B cell (primary cell): ENCODE results near the gene SBK1. TPM values are rescaled to one million over a fixed set of nuclear protein-coding genes. Genes with fewer than 3 reads are reported as not detected.

ENCODE experiments used
- ATAC-seq: fragments of 200-7000 bp; cut with Tn5 transposase; one replicate; pipeline ENCODE4 v1.10.0; 2021; ENCODE audit warnings: low read depth, mild to moderate bottlenecking, moderate number of reproducible peaks, moderate library complexity
- CTCF ChIA-PET: fragments of 350-600 bp; sonication (Branson Sonifier 250); formaldehyde crosslinking; loops from one replicate; lab custom pipeline; 2021; ENCODE audit warnings: antibody characterized with exemption, inconsistent platforms; lab: Charles Lee
- POLR2A ChIA-PET: fragments of 350-600 bp; sonication (Branson Sonifier 250); formaldehyde crosslinking; loops from one replicate; lab custom pipeline; 2021; ENCODE audit warnings: antibody characterized with exemption; lab: Charles Lee
- DNase-seq: peaks from one replicate; pipeline ENCODE4 v3.0.0; 2013
- H2AFZ ChIP-seq: 2 replicates; pipeline ENCODE4 v1.6.1; 2012; ENCODE audit warnings: mild to moderate bottlenecking, low read depth, low read length; ENCODE audit not compliant: insufficient read depth, poor library complexity, severe bottlenecking
- H3K27ac ChIP-seq, 2 donors: 1 replicate in 1 of 2; 2 replicates in 1 of 2; pipeline ENCODE4 v1.5.1; 2012 to 2013; ENCODE audit warnings: low read length in 2 of 2, mild to moderate bottlenecking in 2 of 2, moderate library complexity in 1 of 2
- H3K27me3 ChIP-seq, 4 experiments: fragments of 200-600 bp in 1 of 4; sonication (generic) in 1 of 4; replicated peaks in 1 of 4; 1 replicate in 2 of 4; 2 replicates in 2 of 4; pipeline versions ENCODE4 v1.6.1 to v1.7.0; 2013 to 2016; ENCODE audit warnings: low read length in 3 of 4, mild to moderate bottlenecking in 2 of 4, mixed read lengths in 1 of 4, moderate library complexity in 1 of 4; ENCODE audit not compliant: insufficient read depth in 4 of 4, control insufficient read depth in 3 of 4; ENCODE audit errors: control extremely low read depth in 1 of 4
- H3K36me3 ChIP-seq, 2 experiments: replicated peaks in 1 of 2; 1 replicate in 1 of 2; 2 replicates in 1 of 2; pipeline versions ENCODE4 v1.6.1 to v1.7.1; 2013; ENCODE audit warnings: low read length in 1 of 2; ENCODE audit not compliant: insufficient read depth in 2 of 2, control insufficient read depth in 1 of 2; ENCODE audit errors: control extremely low read depth in 1 of 2, extremely low read depth in 1 of 2
- H3K4me1 ChIP-seq, 2 donors: fragments of 200-600 bp in 1 of 2; sonication (generic) in 1 of 2; 1 replicate in 1 of 2; 2 replicates in 1 of 2; pipeline versions ENCODE4 v1.5.1 to v1.6.1; 2013 to 2017; ENCODE audit warnings: low read length in 2 of 2; ENCODE audit not compliant: control insufficient read depth in 2 of 2, insufficient read depth in 2 of 2
- H3K4me2 ChIP-seq: replicated peaks from 2 replicates; pipeline ENCODE3; 2012; ENCODE audit warnings: mild to moderate bottlenecking, low read depth, low read length; ENCODE audit not compliant: poor library complexity, severe bottlenecking
- H3K4me3 ChIP-seq, 5 experiments: fragments of 200-600 bp in 1 of 5; sonication (generic) in 1 of 5; 1 replicate in 3 of 5; 2 replicates in 2 of 5; pipeline versions ENCODE4 v1.5.1 to v1.7.0; 2011 to 2016; ENCODE audit warnings: low read length in 4 of 5, mild to moderate bottlenecking in 4 of 5, low read depth in 2 of 5, control low read depth in 1 of 5, moderate library complexity in 1 of 5; ENCODE audit not compliant: insufficient read depth in 1 of 5; ENCODE audit errors: control extremely low read depth in 1 of 5, extremely low read depth in 1 of 5
- H3K79me2 ChIP-seq: fragments of 200-600 bp; sonication (generic); one replicate; pipeline ENCODE4 v1.6.0; 2016; ENCODE audit warnings: low read length; ENCODE audit not compliant: control insufficient read depth, insufficient read depth
- H3K9ac ChIP-seq: fragments of 200-600 bp; sonication (generic); 2 replicates; pipeline ENCODE4 v1.6.1; 2017; ENCODE audit warnings: mild to moderate bottlenecking, low read length, moderate library complexity
- H3K9me3 ChIP-seq, 3 donors: one replicate each; pipeline versions ENCODE4 v1.6.1 to v1.7.1; 2013; ENCODE audit warnings: low read length in 2 of 3; ENCODE audit not compliant: control insufficient read depth in 2 of 3, insufficient read depth in 1 of 3; ENCODE audit errors: control extremely low read depth in 1 of 3
- H4K20me1 ChIP-seq: 2 replicates; pipeline ENCODE4 v1.6.0; 2012; ENCODE audit warnings: mild to moderate bottlenecking, low read length; ENCODE audit not compliant: insufficient read depth, control insufficient read depth, poor library complexity, severe bottlenecking
- H3K27ac Mint-ChIP-seq: one replicate; pipeline ENCODE4 v1.8.0; 2021; ENCODE audit warnings: mixed read lengths
- H3K27me3 Mint-ChIP-seq: one replicate; pipeline ENCODE4 v1.8.0; 2021; ENCODE audit warnings: mixed read lengths
- H3K4me1 Mint-ChIP-seq: one replicate; pipeline ENCODE4 v1.8.0; 2021; ENCODE audit warnings: mixed read lengths
- H3K4me3 Mint-ChIP-seq: one replicate; pipeline ENCODE4 v1.8.0; 2021; ENCODE audit warnings: mixed read lengths
- H3K9me3 Mint-ChIP-seq: one replicate; pipeline ENCODE4 v1.8.0; 2022; ENCODE audit warnings: mixed read lengths; ENCODE audit not compliant: insufficient read depth
- EZH2 ChIP-seq: IDR thresholded peaks from 2 replicates; pipeline ENCODE4 v1.6.1; 2012; ENCODE audit warnings: borderline replicate concordance, low read depth, mild to moderate bottlenecking, moderate library complexity, low read length; ENCODE audit not compliant: insufficient read depth, poor library complexity, severe bottlenecking
- WGBS: methylation state at CpG from one replicate; pipeline ENCODE4 v1.1.5; 2013; ENCODE audit warnings: missing lambda C conversion rate; ENCODE audit not compliant: insufficient coverage; 5-methylcytosine and 5-hydroxymethylcytosine counted together
- intact Hi-C: fragments of 100-400 bp; cut with micrococcal nuclease; formaldehyde crosslinking; loops from one replicate; pipeline ENCODE4 v1.10.0; 2022
- polyA plus RNA-seq: library from polyadenylated mRNA; depleted of rRNA; stranded (reverse); fragments of >200 nt; gene quantifications from 2 replicates; pipeline ENCODE4 v1.2.3, GENCODE V29; 2012
- total RNA-seq, 2 donors: library from RNA; stranded (reverse); fragments of 120-200 nt in 1 of 2; gene quantifications; 1 replicate in 1 of 2; 2 replicates in 1 of 2; pipeline versions ENCODE4 v1.2.3 to v1.2.4, GENCODE V29; 2013 to 2022
- TF ChIP-seq, protein P1 (sequence below): fragments of 200-600 bp; IDR thresholded peaks from one replicate; pipeline ENCODE4 v1.8.0; 2022; ENCODE audit warnings: antibody characterized with exemption, mild to moderate bottlenecking

SBK1 gene
- total and polyA plus RNA-seq, 2 donors (not counting 1 experiment from before 2014, with no cell fraction given), result 0.22 to 1.3 TPM

GRCh38 chr16:28304214-28304613, 11.9 kb downstream of the SBK1 start:
- POLR2A ChIA-PET, result no interaction called here

GRCh38 chr16:28307936-28308335, 15.6 kb downstream of the SBK1 start:
- no peak overlapping the region for H3K27ac ChIP-seq
- H3K27me3 Mint-ChIP-seq, result no peaks in the 10 kb centered on the region
- H3K27ac Mint-ChIP-seq, result no peak overlapping the region
- H2AFZ ChIP-seq, result no peak overlapping the region
- H4K20me1 ChIP-seq, result no peaks in the 10 kb centered on the region
- ChIA-PET POLR2A (no interaction called here), CTCF (no interaction called here)
- no peak overlapping the region for H3K9ac ChIP-seq
- peaks cover 12 to 24% of the 10 kb centered on the region in 2 donors for H3K4me1 ChIP-seq
- no peaks in the 10 kb centered on the region for H3K36me3 ChIP-seq
- no peak for TF ChIP-seq EZH2
- TF ChIP-seq, protein P1, sequence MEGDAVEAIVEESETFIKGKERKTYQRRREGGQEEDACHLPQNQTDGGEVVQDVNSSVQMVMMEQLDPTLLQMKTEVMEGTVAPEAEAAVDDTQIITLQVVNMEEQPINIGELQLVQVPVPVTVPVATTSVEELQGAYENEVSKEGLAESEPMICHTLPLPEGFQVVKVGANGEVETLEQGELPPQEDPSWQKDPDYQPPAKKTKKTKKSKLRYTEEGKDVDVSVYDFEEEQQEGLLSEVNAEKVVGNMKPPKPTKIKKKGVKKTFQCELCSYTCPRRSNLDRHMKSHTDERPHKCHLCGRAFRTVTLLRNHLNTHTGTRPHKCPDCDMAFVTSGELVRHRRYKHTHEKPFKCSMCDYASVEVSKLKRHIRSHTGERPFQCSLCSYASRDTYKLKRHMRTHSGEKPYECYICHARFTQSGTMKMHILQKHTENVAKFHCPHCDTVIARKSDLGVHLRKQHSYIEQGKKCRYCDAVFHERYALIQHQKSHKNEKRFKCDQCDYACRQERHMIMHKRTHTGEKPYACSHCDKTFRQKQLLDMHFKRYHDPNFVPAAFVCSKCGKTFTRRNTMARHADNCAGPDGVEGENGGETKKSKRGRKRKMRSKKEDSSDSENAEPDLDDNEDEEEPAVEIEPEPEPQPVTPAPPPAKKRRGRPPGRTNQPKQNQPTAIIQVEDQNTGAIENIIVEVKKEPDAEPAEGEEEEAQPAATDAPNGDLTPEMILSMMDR, result no peak
- intact Hi-C loops, result no loop called here
- WGBS, result no CpG with 5 or more reads among the region's 5 CpGs
- H3K9me3 ChIP-seq, result peaks cover 0 to 7% (median 0%) of the 10 kb centered on the region in 3 donors
- no peak overlapping the region for H3K4me3 Mint-ChIP-seq
- H3K4me1 Mint-ChIP-seq, result peaks cover 25% of the 10 kb centered on the region
- ATAC-seq (no peak), DNase-seq (no peak)
- peaks cover 3% of the 10 kb centered on the region for H3K9me3 Mint-ChIP-seq
- no peaks in the 10 kb centered on the region for H3K27me3 ChIP-seq
- no peak overlapping the region for H3K4me2 ChIP-seq
- H3K79me2 ChIP-seq, result no peaks in the 10 kb centered on the region
- no peak overlapping the region for H3K4me3 ChIP-seq

More at GRCh38 chr16:28304214-28304613, 11.9 kb downstream of the SBK1 start:
- WGBS, result 95% methylated on average over 5 of the region's 8 CpGs
- H3K36me3 ChIP-seq, result no peaks in the 10 kb centered on the region
- CTCF ChIA-PET, result no interaction called here
- Mint-ChIP-seq H3K27ac (no peak overlapping the region), H3K9me3 (peaks cover 3% of the 10 kb centered on the region), H3K4me3 (no peak overlapping the region), H3K4me1 (peaks cover 5% of the 10 kb centered on the region), H3K27me3 (peaks cover 10% of the 10 kb centered on the region)
- no peak overlapping the region for H3K9ac ChIP-seq
- intact Hi-C loops, result no loop called here
- H3K4me1 ChIP-seq, result peaks cover 0 to 2% of the 10 kb centered on the region in 2 donors
- no peaks in the 10 kb centered on the region for H4K20me1 ChIP-seq
- DNase-seq (no peak), ATAC-seq (no peak)
- no peak overlapping the region for H3K27ac ChIP-seq
- H2AFZ ChIP-seq, result no peak overlapping the region
- no peaks in the 10 kb centered on the region for H3K79me2 ChIP-seq
- no peaks in the 10 kb centered on the region for H3K27me3 ChIP-seq
- peaks cover 0 to 7% (median 0%) of the 10 kb centered on the region in 3 donors for H3K9me3 ChIP-seq
- H3K4me2 ChIP-seq, result no peak overlapping the region
- H3K4me3 ChIP-seq, result no peak overlapping the region
- TF ChIP-seq, protein P1, result no peak
- no peak for TF ChIP-seq EZH2
